GM20431 (cell line): Measurements from ENCODE around the gene FNDC3B.
"Not testable (repeated sequence)": the region's sequence is repeated elsewhere in the genome, so short reads cannot be mapped to it uniquely, and the experiment has no call there.

Experiments
- in situ Hi-C: fragments of 300-500 bp; cut with MseI, MboI; formaldehyde crosslinking; loops from one replicate; pipeline ENCODE4 v1.15.0; 2020; ENCODE audit warnings: low sequenced_read_pairs; ENCODE audit not compliant: unreplicated experiment

FNDC3B gene

GRCh38 chr3:172087602-172088580, 48.5 kb downstream of the FNDC3B start:
- in situ Hi-C loops = no loop called here

DNA sequence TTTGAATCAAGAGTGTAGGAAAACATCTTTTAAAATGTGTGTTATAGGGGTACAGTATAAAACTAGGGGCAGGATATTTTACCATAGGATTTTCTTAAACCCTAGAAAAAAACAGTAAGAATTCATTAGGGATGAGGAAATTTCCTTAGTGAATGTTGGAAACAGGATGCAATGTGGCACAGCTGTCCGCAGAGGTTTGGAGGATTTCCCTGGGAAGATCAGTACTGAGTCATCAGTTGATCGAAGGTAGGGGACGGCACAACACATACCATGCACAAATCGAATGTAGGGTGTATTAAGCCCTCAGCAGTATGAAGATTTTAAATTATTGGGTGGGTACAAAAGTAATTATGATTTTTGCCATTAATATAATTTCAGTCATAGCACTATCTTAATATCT, 49.9 kb downstream of the FNDC3B start:
- in situ Hi-C loops = no loop called here

- in situ Hi-C loops = no loop called here
Measured at GRCh38 chr3:172090035-172090434, 50.7 kb downstream of the FNDC3B start.

- in situ Hi-C loops = no loop called here
Measured at GRCh38 chr3:172092658-172093057, 53.3 kb downstream of the FNDC3B start.

DNA sequence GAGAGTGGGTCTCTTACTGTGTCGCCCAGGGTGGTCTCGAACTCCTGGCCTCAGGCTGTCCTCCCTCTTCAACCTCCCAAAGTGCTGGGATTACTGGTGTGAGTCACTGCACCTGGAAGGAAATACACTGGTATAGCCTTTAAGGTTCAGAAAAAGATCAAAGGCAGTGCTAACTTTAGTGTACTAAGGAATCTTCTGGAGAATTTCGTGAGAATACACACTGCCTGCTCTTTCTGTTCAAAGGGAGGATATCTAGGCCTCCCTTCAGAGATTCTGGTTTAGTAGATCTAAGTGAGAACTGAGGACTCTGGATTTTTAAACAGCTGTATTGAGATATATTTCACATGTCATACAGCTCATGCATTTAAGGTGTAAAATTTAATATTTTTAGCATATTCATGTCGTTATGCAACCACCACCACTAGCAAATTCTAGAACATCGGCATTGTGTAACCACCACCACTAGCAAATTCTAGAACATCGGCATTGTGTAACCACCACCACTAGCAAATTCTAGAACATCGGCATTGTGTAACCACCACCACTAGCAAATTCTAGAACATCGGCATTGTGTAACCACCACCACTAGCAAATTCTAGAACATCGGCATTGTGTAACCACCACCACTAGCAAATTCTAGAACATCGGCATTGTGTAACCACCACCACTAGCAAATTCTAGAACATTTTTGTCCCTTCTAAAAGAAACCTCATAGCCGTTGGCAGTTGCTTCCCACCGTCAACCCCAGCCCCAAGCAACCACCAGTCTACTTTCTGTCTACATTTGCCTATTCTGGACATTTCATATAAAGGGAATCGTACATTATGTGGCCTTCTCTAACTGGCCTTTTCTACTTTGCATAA, 54.4 kb downstream of the FNDC3B start:
- in situ Hi-C loops = not testable (repeated sequence)

DNA sequence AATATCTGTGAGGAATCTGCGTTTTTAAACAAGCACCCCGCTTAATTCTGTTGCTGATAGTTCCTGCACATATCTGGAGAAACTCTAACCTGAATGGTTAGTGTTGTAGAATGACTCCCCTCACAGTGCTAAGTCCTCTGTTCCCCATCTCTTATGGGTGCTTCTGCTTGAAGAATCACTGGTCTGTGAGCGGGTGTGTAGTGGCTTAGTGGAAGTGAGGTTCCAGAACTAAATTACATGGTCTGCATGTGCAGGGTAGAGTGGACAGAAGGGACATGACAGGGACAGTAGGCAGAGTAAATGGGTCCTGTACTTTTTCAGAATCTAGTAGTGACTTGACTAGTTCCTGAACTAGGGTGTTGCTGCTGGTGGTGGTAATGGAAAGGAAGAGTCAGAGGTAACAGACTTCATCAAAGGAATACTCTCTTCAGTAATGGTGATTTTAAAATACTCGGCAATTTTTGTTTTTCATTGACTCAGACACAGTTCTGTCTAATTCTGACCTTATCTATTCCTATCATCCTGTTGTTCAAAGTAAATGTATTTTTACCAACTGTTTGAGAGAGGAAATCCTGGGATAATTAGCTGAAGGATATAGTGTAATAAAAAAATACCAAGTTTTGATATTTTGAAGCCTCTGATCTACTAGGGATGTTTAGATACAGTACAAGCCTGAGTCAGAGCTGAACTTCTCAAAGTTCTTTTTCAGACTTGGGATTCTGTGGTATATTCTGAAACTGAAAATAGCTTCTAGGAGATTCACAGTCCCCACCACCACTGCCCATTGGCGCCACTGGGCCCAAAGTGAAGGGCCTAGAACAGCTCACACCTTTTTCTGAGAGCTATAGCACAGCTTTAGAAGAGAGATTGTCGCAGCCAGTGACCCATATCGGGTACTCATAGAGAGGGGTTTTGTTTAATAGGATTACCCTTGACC, 55.5 kb downstream of the FNDC3B start:
- in situ Hi-C loops = no loop called here

GRCh38 chr3:172096881-172097420, 57.6 kb downstream of the FNDC3B start:
- in situ Hi-C loops = no loop called here

- in situ Hi-C loops = no loop called here
Measured at GRCh38 chr3:172097585-172097984, 58.2 kb downstream of the FNDC3B start.

DNA sequence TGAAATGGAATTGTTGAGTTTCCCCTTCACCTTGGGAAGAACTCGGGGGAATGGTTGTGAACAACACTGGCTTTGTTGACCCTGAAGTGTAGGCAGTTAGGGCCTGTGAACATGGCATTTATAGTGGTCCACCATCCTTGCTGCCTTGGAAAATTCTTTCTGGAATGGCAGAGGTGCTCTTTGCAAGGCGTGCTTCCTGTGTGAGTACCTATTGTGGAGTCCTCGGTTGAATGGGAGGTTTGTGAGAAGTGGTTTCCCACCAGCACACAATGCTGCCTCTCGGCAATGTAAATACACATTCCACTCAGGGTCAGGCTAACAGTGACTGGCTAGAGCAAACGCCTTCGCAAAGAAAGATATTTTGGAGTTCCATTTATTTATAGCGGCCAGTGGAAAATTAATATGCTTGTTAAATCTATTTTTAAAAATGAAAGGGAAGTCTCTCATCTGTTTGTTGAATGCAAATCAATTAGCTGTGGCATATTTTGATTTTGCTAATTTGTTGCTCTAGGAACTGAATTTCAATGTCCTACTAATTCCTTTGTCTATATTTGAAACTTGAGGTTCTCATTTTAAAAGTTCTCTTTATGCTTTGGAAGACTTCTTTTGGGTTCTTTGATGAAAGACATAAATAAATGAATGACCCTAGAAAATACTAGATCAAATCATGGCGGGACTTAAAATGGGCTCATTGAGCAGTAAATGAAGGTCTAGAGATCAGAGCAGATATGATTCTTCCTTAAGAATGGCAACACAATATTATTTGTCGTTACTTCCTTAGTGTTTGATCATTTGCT, 59.5 kb downstream of the FNDC3B start:
- in situ Hi-C loops = no loop called here

GRCh38 chr3:172099495-172099808, 60.1 kb downstream of the FNDC3B start:
- in situ Hi-C loops = no loop called here

DNA sequence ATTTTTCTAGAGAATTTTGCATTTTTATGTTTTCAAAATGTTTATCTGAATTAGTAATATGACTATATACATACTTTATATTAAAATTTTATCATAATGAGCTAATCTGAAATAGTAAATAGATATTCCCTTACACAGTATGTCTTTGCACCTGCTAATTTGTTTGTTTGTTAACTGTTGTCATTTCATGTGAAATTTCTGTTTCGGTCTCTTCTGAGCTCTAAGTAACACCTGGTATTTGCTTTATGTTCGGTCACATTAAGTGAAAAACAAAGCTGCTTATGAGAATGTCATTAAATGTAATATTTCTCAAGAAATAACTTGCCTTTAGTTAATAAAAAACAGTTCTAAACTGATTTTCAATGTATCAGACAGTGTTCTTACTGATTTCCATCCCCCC, 61.1 kb downstream of the FNDC3B start:
- in situ Hi-C loops = no loop called here

- in situ Hi-C loops = no loop called here
Measured at GRCh38 chr3:172101107-172101506, 61.7 kb downstream of the FNDC3B start.

DNA sequence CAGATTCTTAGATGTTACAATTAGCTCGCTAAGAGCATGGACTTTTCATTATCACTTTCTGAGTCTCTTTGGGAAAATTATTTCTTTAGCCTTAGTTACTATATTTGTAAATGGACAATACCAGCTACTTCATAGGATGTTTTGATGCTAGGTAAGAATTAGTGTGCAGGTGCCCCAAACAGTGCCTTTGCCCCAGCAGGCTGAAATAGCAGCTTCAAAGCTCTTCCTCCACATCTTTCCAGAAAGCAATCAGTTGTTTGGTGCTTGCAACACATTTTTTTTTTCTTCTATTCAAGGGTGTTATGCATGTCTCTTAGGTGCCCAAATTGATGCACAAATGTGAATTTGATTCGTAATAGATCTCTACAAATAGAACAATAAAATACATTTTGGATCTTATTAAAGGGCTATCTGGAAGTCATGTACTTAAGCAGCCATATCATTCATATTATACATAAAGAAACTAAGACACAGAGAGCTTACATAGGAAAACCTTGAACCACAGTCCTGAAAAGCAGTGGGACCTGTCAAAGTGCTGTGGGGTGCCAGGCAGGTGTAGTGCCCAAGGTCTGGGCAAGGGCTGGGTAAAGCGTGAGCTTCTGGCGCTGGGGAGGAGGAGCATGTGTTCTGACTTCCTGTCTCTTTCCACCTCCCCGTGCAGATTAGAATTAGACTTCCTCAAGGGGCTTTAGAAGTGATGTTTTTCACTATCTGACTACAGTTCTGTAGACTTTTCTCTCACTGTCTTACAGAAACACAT, 62.9 kb downstream of the FNDC3B start:
- in situ Hi-C loops = no loop called here

DNA sequence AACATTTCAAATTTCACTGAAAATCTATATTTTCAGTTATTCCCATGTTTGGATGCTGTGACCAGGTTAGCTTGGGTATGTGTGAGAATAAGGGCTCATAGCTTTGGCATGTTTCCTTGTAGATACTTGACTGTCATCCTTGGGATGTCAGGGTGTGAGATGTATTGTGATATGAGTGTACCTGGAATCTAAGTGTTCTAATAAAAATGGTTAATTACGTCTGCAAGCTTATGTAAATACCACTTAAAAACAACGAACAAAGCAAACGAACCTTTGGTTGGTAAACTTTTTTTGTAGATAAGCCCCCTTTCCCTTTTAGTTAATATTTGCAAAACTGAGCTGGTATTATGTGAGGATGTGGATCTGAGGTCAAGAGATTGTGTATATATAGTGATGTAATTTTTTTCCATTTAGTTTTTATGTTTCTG, 63.5 kb downstream of the FNDC3B start:
- in situ Hi-C loops = no loop called here

- in situ Hi-C loops = no loop called here
Measured at GRCh38 chr3:172103724-172104123, 64.3 kb downstream of the FNDC3B start.

- in situ Hi-C loops = no loop called here
Measured at GRCh38 chr3:172104471-172105072, 65.2 kb downstream of the FNDC3B start.

GRCh38 chr3:172106037-172106954, 66.9 kb downstream of the FNDC3B start:
- in situ Hi-C loops = no loop called here
